ENCODE results near the gene DMPK. TPM values are rescaled to one million over a fixed set of nuclear protein-coding genes. Genes with fewer than 3 reads are reported as not detected.
"Not testable (repeated sequence)": the region's sequence is repeated elsewhere in the genome, so short reads cannot be mapped to it uniquely, and the experiment has no call there.

Gene DMPK
- polyA plus RNA-seq, 1 donor = 399 TPM

GRCh38 chr19:45768984-45769782, 13.1 kb downstream of the DMPK start, which contains the start of gene SIX5:
Gene SIX5, minus strand, starts transcription at chr19:45769252. Its CDS starts 408 bp downstream, at chr19:45768844.
- DNase-seq = peak; percentile 99

GRCh38 chr19:45768655-45768983, 13.7 kb downstream of the DMPK start:
- no peak for DNase-seq

GRCh38 chr19:45767881-45768654, 14.2 kb downstream of the DMPK start:
- peak; percentile 86 for DNase-seq

GRCh38 chr19:45767410-45767880, 14.8 kb downstream of the DMPK start:
- DNase-seq = peak; percentile 87

GRCh38 chr19:45766869-45767346, 15.4 kb downstream of the DMPK start:
- no peak for DNase-seq

GRCh38 chr19:45766296-45766868, 15.9 kb downstream of the DMPK start:
- no peak for DNase-seq

DNA sequence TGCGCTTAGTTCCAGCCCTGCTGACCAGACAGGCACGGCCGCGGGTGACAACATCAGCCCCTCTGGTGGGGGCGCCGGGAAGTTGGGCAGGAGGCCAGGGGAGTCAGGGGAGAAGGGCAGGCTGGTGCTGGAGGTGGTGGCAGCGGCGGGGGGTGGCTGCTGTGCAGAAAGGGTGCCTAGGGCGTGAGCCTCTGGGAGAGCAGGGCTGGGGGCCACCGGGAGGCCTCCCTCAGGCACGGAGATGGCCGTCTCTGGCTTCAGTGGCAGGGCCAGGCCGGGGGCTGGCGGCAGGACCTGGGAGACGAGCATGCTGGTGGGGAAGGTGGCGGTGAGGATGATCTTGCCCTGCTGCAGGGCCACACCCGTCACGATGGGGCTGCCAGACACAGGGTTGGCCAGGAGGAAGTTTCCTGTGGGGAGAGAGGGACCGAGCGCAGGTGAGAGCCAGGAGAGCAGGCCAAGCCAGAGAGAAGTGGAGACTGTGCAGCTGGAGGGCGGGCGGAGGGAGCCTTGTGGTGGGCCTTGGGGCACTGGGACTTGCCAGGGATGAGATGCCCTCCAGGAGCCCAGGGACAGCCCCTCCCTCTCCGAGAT, 16.5 kb downstream of the DMPK start:
- DNase-seq = no peak

DNA sequence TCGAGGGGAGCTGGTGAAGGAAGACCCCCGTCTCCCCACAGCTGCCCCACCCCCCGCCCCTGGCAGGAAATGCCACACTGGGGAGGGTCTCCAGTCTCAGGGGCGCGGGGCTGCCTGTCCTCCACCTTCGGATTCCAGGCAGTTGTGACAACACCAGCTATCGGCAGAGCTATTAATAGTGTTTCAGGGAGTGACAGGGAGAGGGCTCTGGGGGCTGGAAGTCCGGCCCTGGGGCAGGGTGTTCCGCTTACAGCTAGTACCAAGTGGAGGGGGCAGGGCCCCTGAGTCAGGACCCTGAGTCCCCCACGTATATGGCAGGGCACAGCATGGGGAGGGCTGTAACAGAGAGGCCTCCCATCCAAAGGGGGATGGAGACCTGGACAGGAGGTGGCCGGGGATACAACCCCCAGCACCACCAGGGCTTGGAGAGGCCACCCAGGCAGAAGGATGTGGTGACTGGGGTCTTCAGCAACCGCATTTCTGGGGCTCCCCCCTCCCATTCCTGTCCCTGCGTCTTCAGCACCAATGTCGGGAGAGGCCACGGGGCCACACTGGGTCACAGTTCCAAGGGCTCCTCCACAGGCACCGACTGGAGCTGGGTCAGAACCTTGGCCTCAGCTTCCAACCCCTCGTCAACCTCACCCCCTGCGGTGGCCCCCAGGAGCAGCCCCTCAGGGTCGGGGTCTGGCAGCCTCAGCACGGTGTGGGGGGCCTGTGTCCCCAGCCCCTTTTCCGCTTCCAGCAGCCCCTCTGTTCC, 17.2 kb downstream of the DMPK start:
- no peak for DNase-seq

DNA sequence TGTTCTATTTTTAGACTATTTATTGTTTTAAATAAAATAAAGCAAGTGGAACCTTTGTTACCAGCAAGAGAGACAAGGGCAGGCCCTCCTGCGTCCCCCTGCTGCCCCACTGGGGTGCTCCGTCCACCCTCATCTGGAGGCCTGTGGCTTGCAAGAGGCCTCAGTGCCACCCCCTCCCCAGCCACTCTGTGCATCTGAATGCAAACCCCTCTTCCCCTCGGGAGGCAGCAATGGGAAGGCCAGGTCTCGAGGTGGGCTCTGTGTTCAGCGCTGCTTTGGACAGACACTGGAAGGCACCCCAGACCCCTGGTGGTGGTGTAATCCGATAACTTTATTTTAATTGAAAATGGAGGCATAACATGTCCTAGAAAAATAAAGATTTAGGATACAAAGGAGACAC, 17.8 kb downstream of the DMPK start:
- DNase-seq = no peak

- DNase-seq = no peak
These were observed 18.5 kb downstream of the DMPK start for GRCh38 chr19:45763691-45764294.

DNA sequence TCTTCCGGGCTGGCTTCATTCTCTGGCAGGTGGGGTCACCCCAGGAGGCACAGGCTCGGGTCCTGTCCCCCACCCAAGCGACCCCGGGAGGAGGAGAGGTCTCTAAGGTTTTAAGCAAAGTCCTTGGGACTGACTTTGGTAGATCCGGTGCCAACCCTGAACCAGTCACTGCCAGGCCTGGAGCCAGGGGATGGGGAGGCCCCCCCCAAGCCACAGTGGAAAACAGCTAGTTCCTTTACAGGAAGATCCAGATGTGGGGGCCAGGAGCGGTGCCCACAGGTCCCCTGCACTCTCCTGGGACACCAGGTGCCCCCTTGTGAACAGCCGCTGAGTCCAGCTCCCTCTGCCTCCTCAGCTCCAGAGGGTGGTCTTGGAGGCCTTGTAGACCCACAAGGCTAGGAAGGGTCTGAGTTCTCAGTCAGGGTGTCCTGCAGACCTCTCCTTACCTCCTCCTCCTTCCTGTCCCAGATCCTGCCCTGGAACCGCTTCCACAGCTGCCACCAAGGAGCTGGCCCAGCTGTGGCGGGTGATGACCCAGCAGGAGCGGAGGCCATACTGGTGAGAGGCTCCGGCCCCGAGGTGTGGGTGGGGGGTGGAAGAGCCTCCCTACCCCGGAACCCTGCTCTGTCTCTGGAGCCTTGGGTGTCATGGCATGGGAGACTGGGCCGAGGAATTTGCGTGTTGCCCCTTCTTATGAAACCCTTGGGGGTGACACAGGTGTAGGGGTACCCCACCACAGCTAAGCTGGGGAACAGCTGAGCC, 19.2 kb downstream of the DMPK start:
- no peak for DNase-seq

GRCh38 chr19:45761714-45762113, 20.6 kb downstream of the DMPK start:
- DNase-seq = no peak

DNA sequence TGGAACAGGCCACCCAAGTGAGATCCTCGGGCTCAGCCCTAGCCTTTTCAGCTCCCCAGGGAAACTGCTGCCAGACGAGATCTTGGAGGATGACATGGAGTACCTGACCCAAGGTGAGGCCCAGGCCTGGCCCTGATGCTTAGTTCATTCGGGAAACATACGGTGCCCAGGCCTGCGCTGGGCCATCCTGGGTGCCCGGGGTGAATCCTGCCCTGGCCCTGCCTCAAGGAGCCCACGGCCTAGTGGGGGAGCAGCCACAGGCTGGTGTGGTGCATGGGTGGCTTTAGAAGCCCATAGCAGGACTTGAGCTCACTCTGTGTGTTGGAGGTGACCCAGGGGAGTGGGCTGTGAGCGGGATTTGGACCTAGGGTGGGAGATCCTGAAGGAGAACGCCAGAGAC, 23.4 kb downstream of the DMPK start:
- no peak for DNase-seq

GRCh38 chr19:45757695-45758094, 24.6 kb downstream of the DMPK start:
- no peak for DNase-seq

- no peak for DNase-seq
These were observed 28.0 kb downstream of the DMPK start for GRCh38 chr19:45754323-45754722.

GRCh38 chr19:45753548-45753947, 28.7 kb downstream of the DMPK start:
- DNase-seq = no peak

GRCh38 chr19:45752639-45753038, 29.7 kb downstream of the DMPK start:
- DNase-seq = no peak

- DNase-seq = not testable (repeated sequence)
These were observed 30.8 kb downstream of the DMPK start for GRCh38 chr19:45751483-45751882.

GRCh38 chr19:45747513-45747912, 34.8 kb downstream of the DMPK start:
- no peak for DNase-seq

DNA sequence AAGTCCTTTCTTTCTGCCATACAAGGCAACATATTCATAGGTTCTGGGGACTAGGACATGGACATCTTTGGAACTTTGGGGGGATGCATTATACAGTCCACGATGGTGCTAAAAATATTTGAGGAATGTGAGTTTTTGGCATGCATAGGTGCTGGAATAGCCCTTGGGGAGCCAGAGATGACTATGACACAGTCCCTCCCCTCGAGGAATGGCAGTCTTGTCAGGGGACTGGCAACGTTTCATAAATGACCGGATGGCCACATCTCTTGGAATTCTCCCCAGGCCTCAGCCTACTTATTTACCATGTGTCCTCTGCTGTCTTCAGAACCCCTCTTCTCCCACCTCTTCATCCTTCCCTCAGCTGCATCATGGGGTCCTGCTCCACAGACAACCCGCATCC, 35.4 kb downstream of the DMPK start:
- DNase-seq = no peak

GRCh38 chr19:45745606-45746005, 36.7 kb downstream of the DMPK start:
- DNase-seq = no peak

Data from hindlimb muscle (tissue), 1 donor.